ENCODE data around the gene CLIC6. TPM values are rescaled to one million over a fixed set of nuclear protein-coding genes. Genes with fewer than 3 reads are reported as not detected.
"Not testable (repeated sequence)": the region's sequence is repeated elsewhere in the genome, so short reads cannot be mapped to it uniquely, and the experiment has no call there.

CLIC6 gene
- total and polyA plus RNA-seq, 2 of the 8 experiments (the other 6 are each of a cell fraction or from before 2014, with no cell fraction given) = 0.42 to 1.3 TPM

- H3K4ac ChIP-seq (replicated peaks; ENCODE audit: insufficient read length, low read depth, low read length); H2BK12ac ChIP-seq (ENCODE audit: low read depth, low read length); H2BK15ac ChIP-seq (ENCODE audit: low read length); FAIRE-seq; H3K36me3 ChIP-seq (ENCODE audit: control insufficient read depth in 2 of 4, insufficient read depth in 4 of 4, low read length in 3 of 4); H3K4me1 ChIP-seq (replicated peaks in 1 of 4; ENCODE audit: control insufficient read depth in 3 of 4, insufficient read depth in 4 of 4, low read length in 3 of 4); H4K91ac ChIP-seq (replicated peaks; ENCODE audit: insufficient read length, low read length); H3K79me1 ChIP-seq (ENCODE audit: low read depth, low read length); H2BK20ac ChIP-seq (ENCODE audit: low read length); H4K5ac ChIP-seq (ENCODE audit: insufficient read length, low read depth, low read length); H2AFZ ChIP-seq (ENCODE audit: low read length); H2AK5ac ChIP-seq (ENCODE audit: low read depth, low read length); POLR2A ChIA-PET (ENCODE audit: partially characterized antibody); H2BK5ac ChIP-seq (ENCODE audit: low read depth, low read length); H3K9me3 ChIP-seq (ENCODE audit: insufficient read depth in 2 of 2, low read depth in 1 of 2, low read length in 1 of 2); H3K27ac ChIP-seq (ENCODE audit: low read depth, low read length); H3K14ac ChIP-seq (ENCODE audit: insufficient read length); H3K56ac ChIP-seq (replicated peaks; ENCODE audit: insufficient read length, low read depth, low read length); H3K18ac ChIP-seq (ENCODE audit: extremely low read depth, low read length); H2BK120ac ChIP-seq (replicated peaks; ENCODE audit: low read depth, low read length); H3K9ac ChIP-seq (replicated peaks in 1 of 4; ENCODE audit: extremely low read depth in 1 of 4, low read depth in 3 of 4, low read length in 3 of 4); H4K8ac ChIP-seq (ENCODE audit: extremely low read depth, insufficient read depth, low read length); H3K79me2 ChIP-seq (ENCODE audit: control insufficient read depth in 1 of 2, insufficient read depth in 2 of 2, low read length in 2 of 2); H3K23ac ChIP-seq (ENCODE audit: insufficient read length); DNase-seq (ENCODE audit: low read depth in 1 of 2, low spot score in 2 of 2); H4K20me1 ChIP-seq (replicated peaks in 1 of 2; ENCODE audit: control insufficient read depth in 1 of 2, insufficient read depth in 2 of 2, low read length in 2 of 2): not testable (repeated sequence)
- CTCF ChIA-PET (ENCODE audit: partially characterized antibody) = interaction anchor here (1.0 kb wide), 2 partner anchors 25 to 67 kb away, joined by 3 read pairs; no protein-coding TSS in a partner anchor
- peaks cover 16% of the 10 kb centered on the region; the same call in 1 of the 2 replicates for H3K23me2 ChIP-seq (ENCODE audit: low read depth, low read length)
- 0% methylated on average over 1 of the region's 46 CpGs; no CpG with 5 or more reads in 1 of the 2 experiments for WGBS, 2 experiments (ENCODE audit: extremely low coverage in 1 of 2, insufficient coverage in 1 of 2, insufficient read length in 1 of 2, insufficient replicate concordance in 2 of 2, low coverage in 1 of 2, low lambda C conversion rate in 2 of 2, missing lambda C conversion rate in 1 of 2)
- TF ChIP-seq RBBP5 (IDR thresholded peaks at IDR 0.05; ENCODE audit: borderline replicate concordance, low read depth, low read length) = 0 out of 2 replicates have a peak, but pooled peaks have one; percentile 2
- H3K27me3 ChIP-seq (replicated peaks in 1 of 4; ENCODE audit: control insufficient read depth in 3 of 4, extremely low read depth in 1 of 4, insufficient read depth in 3 of 4, low read length in 3 of 4) = peaks cover 22 to 50% (median 40%) of the 10 kb centered on the region in 4 experiments
- H3K4me3 ChIP-seq (ENCODE audit: extremely low read depth in 1 of 4, insufficient read depth in 2 of 4, low read depth in 3 of 4, low read length in 4 of 4) = peak overlapping the region; percentile 46 to 67 (median 56)
- peak overlapping the region; percentile 68 to 71 for H3K4me2 ChIP-seq (ENCODE audit: insufficient read depth in 1 of 2, low read depth in 2 of 2, low read length in 2 of 2)
Measured at GRCh38 chr21:34669880-34670219, 1.1 kb downstream of the CLIC6 start.
